ENCODE results near the gene NCAN. TPM values are rescaled to one million over a fixed set of nuclear protein-coding genes. Genes with fewer than 3 reads are reported as not detected.

Gene NCAN
- total and polyA plus RNA-seq, 2 of the 8 experiments (the other 6 are each of a cell fraction or from before 2014, with no cell fraction given), result 2.7 TPM

GRCh38 chr19:19211499-19212420, at the start of gene NCAN (continued):
- TF ChIP-seq KDM1A (IDR thresholded peaks at IDR 0.05; ENCODE audit: borderline replicate concordance, low read length), result peak; percentile 98
- TF ChIP-seq CTBP2 (IDR thresholded peaks at IDR 0.05; ENCODE audit: borderline replicate concordance, insufficient read depth, insufficient read length, low read length), result peak; percentile 26
- TF ChIP-seq EP300 (IDR thresholded peaks at IDR 0.05; ENCODE audit: borderline replicate concordance in 1 of 2, low read depth in 2 of 2, low read length in 2 of 2), result no peak
- no peak for TF ChIP-seq SP1 (IDR thresholded peaks at IDR 0.05; ENCODE audit: low read depth, low read length)
- no peak for TF ChIP-seq KDM5A (IDR thresholded peaks at IDR 0.05; ENCODE audit: low read length)
- peak; percentile 83 for TF ChIP-seq KDM4A (IDR thresholded peaks at IDR 0.05; ENCODE audit: low read depth, low read length, severe bottlenecking)
- TF ChIP-seq ASH2L (IDR thresholded peaks at IDR 0.05; ENCODE audit: low read length), result peak; percentile 79
- no peak for TF ChIP-seq NANOG (IDR thresholded peaks at IDR 0.05; ENCODE audit: insufficient read depth, low read depth, low read length, poor library complexity, severe bottlenecking)
- peak; percentile 34 for TF ChIP-seq EZH2 (IDR thresholded peaks at IDR 0.05; ENCODE audit: low read depth, low read length, severe bottlenecking)
- TF ChIP-seq CBX8 (IDR thresholded peaks at IDR 0.05; ENCODE audit: borderline replicate concordance, low read depth, low read length), result no peak
- TF ChIP-seq RAD21 (IDR thresholded peaks at IDR 0.05 in 1 of 2, conservative IDR thresholded peaks at IDR 0.05 in 1 of 2; ENCODE audit: low read depth in 2 of 2, low read length in 2 of 2), result no peak
- TF ChIP-seq RBBP5 (IDR thresholded peaks at IDR 0.05; ENCODE audit: borderline replicate concordance, low read depth, low read length), result no peak; the same call in 1 of the 2 replicates
- TF ChIP-seq EGR1 (IDR thresholded peaks at IDR 0.05; ENCODE audit: borderline replicate concordance, low read depth, low read length), result no peak
- no peak for TF ChIP-seq ATF2 (IDR thresholded peaks at IDR 0.05; ENCODE audit: low read length)
- peak; percentile 63 for TF ChIP-seq PHF8 (conservative IDR thresholded peaks at IDR 0.05; ENCODE audit: low read depth, low read length)
- TF ChIP-seq YY1 (IDR thresholded peaks at IDR 0.05; ENCODE audit: low read depth, low read length), result no peak
